Activated CD4-positive, alpha-beta memory T cell treated with anti-CD3 and anti-CD28 coated beads, Interleukin-2, amount 10 ng/mL, durations not matched to agents 7 days and 5 days (primary cell): Measurements from ENCODE around the gene SRBD1. TPM values are rescaled to one million over a fixed set of nuclear protein-coding genes. Genes with fewer than 3 reads are reported as not detected.

Source experiments
- CTCF ChIA-PET: fragments of 350-600 bp; sonication (Branson Sonifier 250); formaldehyde crosslinking; loops from one replicate; lab custom pipeline; 2021; ENCODE audit warnings: antibody characterized with exemption, inconsistent platforms; lab: Charles Lee
- POLR2A ChIA-PET: fragments of 350-600 bp; sonication (Branson Sonifier 250); formaldehyde crosslinking; loops from one replicate; lab custom pipeline; 2021; ENCODE audit warnings: antibody characterized with exemption; lab: Charles Lee
- DNase-seq: peaks from one replicate; pipeline ENCODE4 v3.0.0-alpha.2; 2020
- H3K27ac Mint-ChIP-seq: one replicate; pipeline ENCODE4 v1.8.0; 2021; ENCODE audit warnings: mild to moderate bottlenecking, mixed read lengths
- H3K27me3 Mint-ChIP-seq: one replicate; pipeline ENCODE4 v1.8.0; 2021; ENCODE audit warnings: mixed read lengths
- H3K36me3 Mint-ChIP-seq: one replicate; pipeline ENCODE4 v1.8.0; 2021; ENCODE audit warnings: low read depth, mixed read lengths
- H3K4me1 Mint-ChIP-seq: one replicate; pipeline ENCODE4 v1.8.0; 2021; ENCODE audit warnings: mixed read lengths
- H3K4me3 Mint-ChIP-seq: one replicate; pipeline ENCODE4 v1.8.0; 2021; ENCODE audit warnings: mild to moderate bottlenecking, mixed read lengths
- H3K9me3 Mint-ChIP-seq: one replicate; pipeline ENCODE4 v1.8.0; 2021; ENCODE audit warnings: mixed read lengths
- total RNA-seq, 2 experiments: library from RNA; stranded (reverse); gene quantifications; one replicate each; pipeline ENCODE4 v1.2.3, GENCODE V29; 2021

The SRBD1 gene, protein sequence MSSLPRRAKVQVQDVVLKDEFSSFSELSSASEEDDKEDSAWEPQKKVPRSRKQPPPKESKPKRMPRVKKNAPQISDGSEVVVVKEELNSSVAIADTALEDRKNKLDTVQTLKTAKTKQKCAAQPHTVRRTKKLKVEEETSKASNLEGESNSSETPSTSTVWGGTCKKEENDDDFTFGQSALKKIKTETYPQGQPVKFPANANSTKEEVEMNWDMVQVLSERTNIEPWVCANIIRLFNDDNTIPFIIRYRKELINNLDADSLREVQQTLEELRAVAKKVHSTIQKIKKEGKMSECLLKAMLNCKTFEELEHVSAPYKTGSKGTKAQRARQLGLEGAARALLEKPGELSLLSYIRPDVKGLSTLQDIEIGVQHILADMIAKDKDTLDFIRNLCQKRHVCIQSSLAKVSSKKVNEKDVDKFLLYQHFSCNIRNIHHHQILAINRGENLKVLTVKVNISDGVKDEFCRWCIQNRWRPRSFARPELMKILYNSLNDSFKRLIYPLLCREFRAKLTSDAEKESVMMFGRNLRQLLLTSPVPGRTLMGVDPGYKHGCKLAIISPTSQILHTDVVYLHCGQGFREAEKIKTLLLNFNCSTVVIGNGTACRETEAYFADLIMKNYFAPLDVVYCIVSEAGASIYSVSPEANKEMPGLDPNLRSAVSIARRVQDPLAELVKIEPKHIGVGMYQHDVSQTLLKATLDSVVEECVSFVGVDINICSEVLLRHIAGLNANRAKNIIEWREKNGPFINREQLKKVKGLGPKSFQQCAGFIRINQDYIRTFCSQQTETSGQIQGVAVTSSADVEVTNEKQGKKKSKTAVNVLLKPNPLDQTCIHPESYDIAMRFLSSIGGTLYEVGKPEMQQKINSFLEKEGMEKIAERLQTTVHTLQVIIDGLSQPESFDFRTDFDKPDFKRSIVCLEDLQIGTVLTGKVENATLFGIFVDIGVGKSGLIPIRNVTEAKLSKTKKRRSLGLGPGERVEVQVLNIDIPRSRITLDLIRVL
- total RNA-seq: 10 to 100 TPM; 18.1 to 18.9 TPM

DNA sequence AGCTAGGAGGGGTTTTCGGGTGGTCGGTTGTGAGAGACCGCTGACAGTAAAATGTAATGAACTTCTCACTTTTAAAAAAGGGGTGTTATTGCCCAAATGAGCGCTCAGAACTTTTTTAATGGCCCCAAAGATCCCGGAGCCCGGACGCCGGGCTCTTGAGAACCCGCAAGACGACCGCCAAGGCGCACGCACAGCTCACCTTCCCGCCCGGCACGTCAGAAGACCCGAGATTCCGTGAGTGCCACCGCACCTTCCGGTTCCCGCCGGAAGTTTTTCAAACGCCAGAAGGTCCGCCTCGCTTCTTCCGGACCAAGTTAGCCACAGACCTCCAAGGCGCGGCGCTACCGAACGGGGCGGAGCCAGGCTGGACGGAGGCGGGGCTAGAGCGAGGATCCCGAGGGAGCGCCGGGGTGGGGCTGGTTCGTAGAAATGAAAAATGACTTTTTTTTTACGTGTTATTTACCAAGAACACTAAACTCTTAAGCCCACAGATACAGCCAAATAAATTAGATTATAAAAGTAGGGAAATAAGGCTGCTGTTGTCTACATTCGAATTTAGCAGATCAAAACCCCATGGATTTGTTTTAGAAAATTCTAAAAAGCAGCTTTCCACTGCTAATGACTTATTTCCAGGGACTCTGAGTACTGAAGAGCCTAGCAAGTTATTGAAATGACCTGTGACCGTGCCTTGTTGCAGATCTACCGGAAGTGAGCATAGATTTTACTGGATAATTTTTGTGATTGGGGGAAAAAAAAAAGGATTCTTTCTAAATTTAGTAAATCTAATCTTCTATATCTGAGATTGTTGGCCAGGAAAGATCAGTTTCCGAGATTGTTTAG is at the start of gene SRBD1:
Gene SRBD1 (minus strand): TSS at position 248 of the 840 bp plus-strand sequence. CDS start 5,826 bp downstream, outside the sequence.
- Mint-ChIP-seq H3K27me3 (no peaks in the 10 kb centered on the region), H3K4me3 (peak within 1 kb of the TSS; percentile 97), H3K4me1 (peaks cover 30% of the 10 kb centered on the region), H3K36me3 (peaks cover 3% of the 10 kb centered on the region), H3K27ac (peak within 1 kb of the TSS; percentile 94), H3K9me3 (no peaks in the 10 kb centered on the region)
- POLR2A ChIA-PET: interaction anchor here (0.7 to 1.6 kb wide), 8 partner anchors 10 to 45 kb away, joined by 3 to 6 read pairs (median 5); no protein-coding TSS in a partner anchor
- CTCF ChIA-PET: interaction anchor here (0.7 to 1.8 kb wide), 5 partner anchors 26 to 885 kb away, joined by 3 to 8 read pairs (median 4); no protein-coding TSS in a partner anchor
- peak; percentile 91 for DNase-seq

DNA sequence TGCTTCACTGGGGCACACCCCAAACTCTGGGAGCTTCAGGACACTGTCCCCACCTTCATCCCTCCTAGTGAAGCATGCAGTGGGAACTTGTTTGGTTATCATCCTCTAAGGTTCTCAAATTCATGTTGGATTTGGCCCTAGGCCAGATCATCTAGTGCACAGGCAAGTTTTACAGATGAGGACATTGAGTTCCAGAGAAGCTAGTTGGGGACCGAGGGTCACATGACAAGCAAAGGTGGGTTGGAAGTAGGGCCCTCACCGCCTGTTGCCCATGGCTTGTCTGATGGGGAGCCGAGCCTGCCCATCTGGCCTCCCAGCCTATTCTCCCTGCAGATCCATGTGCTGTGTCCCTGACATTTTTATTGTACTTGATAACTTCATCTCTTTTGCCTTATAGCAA is 43.2 kb upstream of the SRBD1 start:
- peaks cover 13% of the 10 kb centered on the region for H3K36me3 Mint-ChIP-seq
- DNase-seq: no peak
- H3K9me3 Mint-ChIP-seq: no peaks in the 10 kb centered on the region
- H3K4me1 Mint-ChIP-seq: peaks cover 27% of the 10 kb centered on the region
- ChIA-PET CTCF (interaction anchor here (2.9 kb wide), 1 partner anchor 124 kb away, joined by 11 read pairs; no protein-coding TSS in a partner anchor), POLR2A (interaction anchor here (0.6 to 1.1 kb wide), 2 partner anchors 43 to 254 kb away, joined by 3 to 4 read pairs; partner anchors contain the start of gene SRBD1)
- H3K4me3 Mint-ChIP-seq: no peak overlapping the region
- H3K27ac Mint-ChIP-seq: no peak overlapping the region
- H3K27me3 Mint-ChIP-seq: peaks cover 3% of the 10 kb centered on the region

DNA sequence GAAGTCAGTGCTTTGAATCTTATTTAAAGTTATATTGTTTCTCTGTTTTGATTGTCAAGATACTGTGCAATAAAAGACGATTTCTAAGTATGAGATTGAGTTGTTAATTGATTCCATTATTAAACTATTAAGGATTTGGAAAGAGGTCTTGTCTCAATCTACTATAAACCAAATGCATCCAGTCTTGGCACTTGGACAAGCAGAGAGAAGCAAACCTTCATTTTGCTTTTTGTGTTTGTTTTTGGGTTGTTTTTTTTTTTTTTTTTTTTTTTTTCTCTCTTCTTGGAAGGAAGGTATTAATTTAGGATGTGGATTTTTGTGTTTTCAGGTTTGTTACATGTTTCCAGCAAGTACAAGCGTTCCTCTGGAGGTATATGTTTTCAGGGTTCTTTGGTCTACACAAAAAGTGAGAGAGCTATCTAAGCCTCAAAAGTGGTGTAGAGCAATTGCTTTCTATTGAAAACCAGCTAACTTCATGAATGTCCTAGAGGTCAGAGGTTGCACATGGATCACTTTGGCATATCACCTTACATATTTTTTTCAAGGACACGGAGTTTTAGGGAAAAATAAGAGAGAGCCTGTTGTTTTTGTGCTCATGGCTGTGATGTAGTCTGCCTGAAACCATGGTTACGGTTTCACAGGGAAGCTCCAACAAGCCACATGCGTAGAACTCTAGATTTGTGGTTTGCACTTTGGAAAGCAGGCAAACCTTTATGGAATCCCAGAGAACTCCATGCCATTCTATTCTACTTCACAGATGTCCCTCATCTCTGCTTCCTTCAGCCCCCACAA is 42.3 kb upstream of the SRBD1 start:
- H3K9me3 Mint-ChIP-seq: no peaks in the 10 kb centered on the region
- peaks cover 3% of the 10 kb centered on the region for H3K27me3 Mint-ChIP-seq
- H3K4me1 Mint-ChIP-seq: peaks cover 29% of the 10 kb centered on the region
- ChIA-PET POLR2A (interaction anchor here (1.1 kb wide), 1 partner anchor 43 kb away, joined by 4 read pairs; the partner anchor contains the start of gene SRBD1), CTCF (interaction anchor here (1.1 to 2.9 kb wide), 4 partner anchors 9 to 283 kb away, joined by 3 to 11 read pairs (median 4); no protein-coding TSS in a partner anchor)
- H3K36me3 Mint-ChIP-seq: peaks cover 13% of the 10 kb centered on the region
- DNase-seq: no peak
- H3K4me3 Mint-ChIP-seq: peak overlapping the region; percentile 74
- no peak overlapping the region for H3K27ac Mint-ChIP-seq

DNA sequence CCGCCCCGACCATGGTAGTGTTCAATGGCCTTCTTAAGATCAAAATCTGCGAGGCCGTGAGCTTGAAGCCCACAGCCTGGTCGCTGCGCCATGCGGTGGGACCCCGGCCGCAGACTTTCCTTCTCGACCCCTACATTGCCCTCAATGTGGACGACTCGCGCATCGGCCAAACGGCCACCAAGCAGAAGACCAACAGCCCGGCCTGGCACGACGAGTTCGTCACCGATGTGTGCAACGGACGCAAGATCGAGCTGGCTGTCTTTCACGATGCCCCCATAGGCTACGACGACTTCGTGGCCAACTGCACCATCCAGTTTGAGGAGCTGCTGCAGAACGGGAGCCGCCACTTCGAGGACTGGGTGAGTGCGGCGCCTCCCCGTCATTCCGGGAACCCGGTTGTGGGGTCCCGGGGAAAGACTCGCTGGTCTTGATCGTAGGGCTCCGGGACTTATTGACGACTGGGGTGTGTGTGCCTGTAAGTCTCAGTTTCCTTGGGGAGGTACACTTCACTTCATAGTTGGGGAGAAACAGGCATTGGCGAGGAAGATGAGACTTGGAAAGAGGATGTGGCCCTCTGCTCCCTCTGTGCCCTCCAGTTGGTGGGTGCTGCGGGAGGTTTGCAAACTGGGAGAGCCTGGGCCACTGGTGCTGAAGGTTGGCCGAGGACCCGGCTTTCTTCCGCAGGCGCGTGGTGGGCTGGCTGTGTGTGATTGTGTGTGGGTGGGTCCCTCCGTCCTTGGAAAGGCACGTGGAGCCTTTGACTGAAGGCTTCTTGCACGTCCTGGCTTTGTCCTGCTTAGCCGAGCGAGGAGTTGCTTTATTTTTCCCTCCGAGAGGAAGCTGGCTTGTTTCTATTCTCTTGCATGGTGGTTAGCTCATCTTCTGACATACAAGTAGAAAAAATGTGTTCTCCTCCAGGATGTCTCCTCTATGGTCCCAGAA is 41.3 kb upstream of the SRBD1 start:
- no peaks in the 10 kb centered on the region for H3K9me3 Mint-ChIP-seq
- peak; percentile 31 for DNase-seq
- peak overlapping the region; percentile 74 for H3K4me3 Mint-ChIP-seq
- POLR2A ChIA-PET: interaction anchor here (1.2 to 3.3 kb wide), 3 partner anchors 8 to 85 kb away, joined by 3 to 19 read pairs (median 5); no protein-coding TSS in a partner anchor
- CTCF ChIA-PET: interaction anchor here (1.1 to 2.9 kb wide), 4 partner anchors 10 to 284 kb away, joined by 3 to 11 read pairs (median 4); no protein-coding TSS in a partner anchor
- peaks cover 3% of the 10 kb centered on the region for H3K27me3 Mint-ChIP-seq
- peaks cover 29% of the 10 kb centered on the region for H3K4me1 Mint-ChIP-seq
- peak overlapping the region; percentile 68 for H3K27ac Mint-ChIP-seq
- peaks cover 13% of the 10 kb centered on the region for H3K36me3 Mint-ChIP-seq

DNA sequence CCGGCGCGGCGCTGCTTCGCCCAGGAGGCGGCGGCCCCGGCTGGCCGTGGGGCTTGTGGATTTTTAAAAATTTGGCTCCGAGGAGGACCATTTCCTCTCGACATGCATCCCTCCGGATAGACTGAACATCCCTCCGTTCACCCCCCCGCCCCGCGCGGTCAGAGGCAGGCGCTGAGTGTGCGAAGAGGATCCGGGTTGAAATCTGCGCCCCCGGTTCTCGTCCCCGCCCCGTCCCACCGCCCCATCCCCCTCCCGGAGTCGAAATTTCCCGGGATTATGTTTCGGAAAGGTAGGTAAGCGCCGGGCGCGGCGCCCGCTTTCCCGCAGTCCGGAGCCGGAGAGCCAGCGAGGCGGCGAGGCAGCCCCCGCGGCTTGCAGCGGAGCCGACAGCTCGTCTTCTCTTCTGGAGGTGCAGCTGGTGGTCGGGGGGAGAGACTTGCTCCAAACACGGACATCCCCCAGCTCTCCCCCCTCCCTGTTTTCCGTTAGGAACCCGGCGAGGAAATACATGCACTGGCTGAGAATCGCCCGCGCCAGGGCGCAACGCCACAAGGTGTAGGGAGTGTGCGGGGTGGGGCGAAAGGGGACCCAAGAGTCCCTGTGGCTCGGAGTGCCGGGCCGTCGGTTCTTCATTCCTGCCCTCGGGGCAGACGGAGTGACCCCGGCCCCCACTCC is 40.5 kb upstream of the SRBD1 start, which contains the start of gene PRKCE:
Gene PRKCE (plus strand): TSS at position 261 of the 675 bp plus-strand sequence.
- Mint-ChIP-seq H3K4me1 (peaks cover 29% of the 10 kb centered on the region), H3K27me3 (peaks cover 3% of the 10 kb centered on the region), H3K4me3 (peak within 1 kb of the TSS; percentile 93), H3K36me3 (peaks cover 13% of the 10 kb centered on the region), H3K9me3 (no peaks in the 10 kb centered on the region), H3K27ac (peak within 1 kb of the TSS; percentile 94)
- POLR2A ChIA-PET: interaction anchor here (1.2 to 3.3 kb wide), 4 partner anchors 9 to 84 kb away, joined by 3 to 19 read pairs (median 8); no protein-coding TSS in a partner anchor
- DNase-seq: peak; percentile 66
- CTCF ChIA-PET: interaction anchor here (2.0 to 2.9 kb wide), 2 partner anchors 127 to 285 kb away, joined by 5 to 11 read pairs; no protein-coding TSS in a partner anchor

DNA sequence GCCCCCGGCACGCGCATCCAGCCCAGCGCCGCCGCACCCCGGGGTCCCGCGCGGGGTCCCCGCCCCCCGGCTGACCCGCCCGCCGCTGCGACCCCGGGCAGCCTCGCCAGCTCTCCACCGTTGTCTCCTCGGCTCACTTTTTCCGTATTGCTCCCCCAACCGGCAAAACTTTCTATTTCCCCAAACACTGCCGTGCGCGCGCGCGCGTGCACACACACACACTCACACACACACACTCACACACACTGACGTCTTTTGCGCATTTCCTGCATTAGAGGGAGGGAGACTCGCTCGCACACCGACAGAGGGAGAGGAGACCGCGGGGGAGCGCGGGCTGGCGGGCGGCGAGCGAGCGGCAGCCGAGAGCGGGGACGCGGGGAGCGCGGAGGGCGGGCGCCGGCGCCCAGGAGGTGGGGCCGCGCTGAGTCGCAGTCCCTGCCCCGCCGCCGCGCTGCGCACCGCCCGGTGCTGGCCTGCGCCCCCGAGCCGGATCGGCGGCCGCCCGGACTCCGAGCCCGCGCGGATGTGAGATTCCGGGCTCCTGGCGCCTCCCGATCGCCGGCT is 39.9 kb upstream of the SRBD1 start:
- Mint-ChIP-seq H3K27ac (peak overlapping the region; percentile 94), H3K4me1 (peaks cover 29% of the 10 kb centered on the region), H3K4me3 (peak overlapping the region; percentile 93), H3K36me3 (peaks cover 13% of the 10 kb centered on the region), H3K27me3 (peaks cover 3% of the 10 kb centered on the region), H3K9me3 (no peaks in the 10 kb centered on the region)
- CTCF ChIA-PET: interaction anchor here (1.2 to 2.9 kb wide), 3 partner anchors 61 to 128 kb away, joined by 3 to 11 read pairs (median 10); no protein-coding TSS in a partner anchor
- POLR2A ChIA-PET: interaction anchor here (0.6 to 3.3 kb wide), 10 partner anchors 12 to 1507 kb away, joined by 3 to 19 read pairs (median 4); no protein-coding TSS in a partner anchor
- DNase-seq: peak; percentile 94

DNA sequence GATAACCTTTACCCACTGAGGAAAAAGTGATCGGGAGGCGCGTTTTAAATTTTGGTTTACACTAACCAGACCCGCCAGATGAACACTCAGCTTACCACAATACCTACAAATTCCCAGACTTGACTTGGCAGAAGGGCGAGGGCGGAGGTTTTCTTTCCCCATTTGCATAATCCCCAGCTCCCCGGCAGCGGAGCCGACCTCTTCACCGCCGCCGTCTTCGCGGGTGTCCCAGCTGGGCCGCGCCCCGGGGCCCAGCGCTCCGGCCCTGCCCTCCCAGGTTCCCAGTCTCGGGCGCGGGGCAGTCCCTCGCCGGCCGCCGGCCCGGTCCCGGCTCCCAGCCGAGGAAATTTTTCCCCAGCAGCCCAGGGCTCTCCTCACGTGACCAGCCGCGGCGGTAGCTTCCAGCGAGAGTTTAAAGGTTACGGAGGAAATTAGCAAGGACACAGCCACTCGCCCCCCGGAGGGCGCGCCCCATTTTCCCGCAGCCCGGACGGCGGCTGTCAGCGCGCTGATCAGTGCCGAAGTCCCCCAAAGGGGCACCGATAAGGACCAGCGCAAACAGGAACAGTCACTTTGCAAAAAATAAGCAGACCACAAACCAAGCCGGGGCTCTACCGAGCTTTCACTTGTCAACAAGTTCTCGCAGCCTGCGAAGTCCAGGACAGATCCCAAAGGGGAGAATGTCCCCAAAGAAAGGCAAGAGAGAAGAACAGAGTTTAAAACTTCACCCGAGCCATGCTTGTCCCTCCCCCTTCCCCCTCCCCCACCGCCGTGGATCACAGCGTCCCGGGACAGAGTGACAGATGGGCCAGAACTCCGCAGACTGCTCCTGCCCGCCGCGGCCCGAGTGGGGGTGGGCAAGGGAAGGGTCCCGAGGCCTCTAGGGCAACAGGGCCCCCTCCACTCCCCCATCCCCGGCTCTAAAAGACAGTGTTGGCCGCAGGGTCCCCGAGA is 39.1 kb upstream of the SRBD1 start:
- peaks cover 13% of the 10 kb centered on the region for H3K36me3 Mint-ChIP-seq
- H3K4me1 Mint-ChIP-seq: peaks cover 29% of the 10 kb centered on the region
- H3K9me3 Mint-ChIP-seq: no peaks in the 10 kb centered on the region
- peak overlapping the region; percentile 93 for H3K4me3 Mint-ChIP-seq
- peak; percentile 61 for DNase-seq
- ChIA-PET CTCF (interaction anchor here (1.0 to 1.6 kb wide), 3 partner anchors 12 to 129 kb away, joined by 3 to 10 read pairs (median 3); no protein-coding TSS in a partner anchor), POLR2A (interaction anchor here (0.6 to 3.3 kb wide), 12 partner anchors 12 to 1507 kb away, joined by 3 to 19 read pairs (median 4); partner anchors contain the start of gene SRBD1)
- H3K27ac Mint-ChIP-seq: peak overlapping the region; percentile 77
- H3K27me3 Mint-ChIP-seq: peaks cover 3% of the 10 kb centered on the region

DNA sequence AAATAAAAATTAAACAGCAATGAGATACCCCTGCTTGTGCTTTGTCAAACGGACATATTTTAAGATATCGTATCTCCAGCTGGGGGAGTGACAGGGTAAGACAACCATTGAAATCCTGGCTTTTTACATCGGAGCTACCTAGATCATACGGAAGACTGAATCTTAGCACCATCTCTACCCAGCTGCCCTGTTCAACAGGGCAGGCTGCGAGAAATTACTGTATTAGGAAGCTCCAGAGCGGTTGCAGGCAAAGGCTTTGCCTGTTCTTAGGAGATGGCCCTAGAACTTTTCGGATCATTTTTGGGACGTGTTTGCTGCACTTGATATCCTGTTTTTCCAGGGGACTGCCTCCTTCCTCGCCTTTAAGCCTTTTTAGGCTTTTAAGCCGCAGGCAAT is 38.4 kb upstream of the SRBD1 start:
- Mint-ChIP-seq H3K9me3 (no peaks in the 10 kb centered on the region), H3K4me1 (peaks cover 29% of the 10 kb centered on the region), H3K27ac (no peak overlapping the region), H3K36me3 (peaks cover 13% of the 10 kb centered on the region), H3K27me3 (peaks cover 3% of the 10 kb centered on the region), H3K4me3 (peak overlapping the region; percentile 93)
- POLR2A ChIA-PET: interaction anchor here (1.0 to 3.3 kb wide), 6 partner anchors 11 to 256 kb away, joined by 3 to 19 read pairs (median 5); partner anchors contain the start of gene SRBD1
- DNase-seq: no peak
- CTCF ChIA-PET: interaction anchor here (1.0 to 1.6 kb wide), 2 partner anchors 11 to 129 kb away, joined by 3 to 10 read pairs; no protein-coding TSS in a partner anchor
